Natural killer cell (primary cell): ENCODE results near the gene BSN. TPM values are rescaled to one million over a fixed set of nuclear protein-coding genes. Genes with fewer than 3 reads are reported as not detected.

Source experiments
- ATAC-seq, 3 donors: fragments of 150-1000 bp in 2 of 3; fragments of 200-7000 bp in 1 of 3; cut with Tn5 transposase; 1 replicate in 1 of 3; 2 replicates in 2 of 3; pipeline ENCODE4 v1.10.0; 2021; ENCODE audit warnings: mild to moderate bottlenecking in 2 of 3, moderate library complexity in 2 of 3
- DNase-seq, 2 donors: peaks; one replicate each; pipeline versions ENCODE4 v3.0.0 to v3.0.0-alpha.2; 2013 to 2021; ENCODE audit warnings: mixed read lengths in 1 of 2
- H3K27ac ChIP-seq: one replicate; pipeline ENCODE4 v1.5.1; 2013; ENCODE audit warnings: mild to moderate bottlenecking, low read length
- H3K27me3 ChIP-seq: one replicate; pipeline ENCODE4 v1.6.1; 2013; ENCODE audit warnings: low read length; ENCODE audit not compliant: control insufficient read depth, insufficient read depth
- H3K36me3 ChIP-seq: one replicate; pipeline ENCODE4 v1.6.1; 2013; ENCODE audit warnings: low read length; ENCODE audit not compliant: control insufficient read depth, insufficient read depth
- H3K4me1 ChIP-seq: one replicate; pipeline ENCODE4 v1.6.1; 2013; ENCODE audit warnings: low read length; ENCODE audit not compliant: control insufficient read depth, insufficient read depth
- H3K4me3 ChIP-seq: one replicate; pipeline ENCODE4 v1.5.1; 2013; ENCODE audit warnings: low read length
- H3K9me3 ChIP-seq: one replicate; pipeline ENCODE4 v1.6.1; 2013; ENCODE audit warnings: low read length; ENCODE audit not compliant: control insufficient read depth, insufficient read depth
- H3K27ac Mint-ChIP-seq, 2 donors: one replicate each; pipeline ENCODE4 v1.8.0; 2022; ENCODE audit warnings: mild to moderate bottlenecking in 2 of 2, mixed read lengths in 2 of 2, moderate library complexity in 1 of 2
- H3K27me3 Mint-ChIP-seq, 2 donors: one replicate each; pipeline ENCODE4 v1.8.0; 2022; ENCODE audit warnings: low read depth in 2 of 2, mixed read lengths in 2 of 2
- H3K36me3 Mint-ChIP-seq: one replicate; pipeline ENCODE4 v1.8.0; 2022; ENCODE audit warnings: mixed read lengths
- H3K4me1 Mint-ChIP-seq, 2 donors: one replicate each; pipeline ENCODE4 v1.8.0; 2022; ENCODE audit warnings: mixed read lengths in 2 of 2
- H3K4me3 Mint-ChIP-seq: one replicate; pipeline ENCODE4 v1.8.0; 2022; ENCODE audit warnings: mild to moderate bottlenecking, moderate library complexity, mixed read lengths
- H3K9me3 Mint-ChIP-seq, 2 donors: one replicate each; pipeline ENCODE4 v1.8.0; 2022; ENCODE audit warnings: mixed read lengths in 2 of 2
- CTCF ChIP-seq: fragments of 200-600 bp; IDR thresholded peaks from one replicate; pipeline ENCODE4 v1.8.0; 2022; ENCODE audit warnings: antibody characterized with exemption
- WGBS: methylation state at CpG from one replicate; pipeline ENCODE4 v1.1.7; 2013; ENCODE audit warnings: missing lambda C conversion rate; ENCODE audit not compliant: insufficient coverage; 5-methylcytosine and 5-hydroxymethylcytosine counted together
- intact Hi-C: fragments of 100-400 bp; cut with micrococcal nuclease; formaldehyde crosslinking; loops from one replicate; pipeline ENCODE4 v1.14.2; 2022
- total RNA-seq, 4 donors: library from RNA; stranded (reverse); fragments of 120-200 nt in 1 of 4; gene quantifications; one replicate each; pipeline versions ENCODE4 v1.2.3 to v1.2.4, GENCODE V29; 2013 to 2022

Gene BSN
- total RNA-seq, 3 donors from 2014 or later (not counting 1 experiment from before 2014, with no cell fraction given) = 0.33 to 0.41 (median 0.35) TPM

GRCh38 chr3:49703956-49704355 is 149.7 kb downstream of the BSN start:
- DNase-seq (no peak), ATAC-seq (no peak)
- 97% methylated on average over 7 of the region's 7 CpGs for WGBS
- peaks cover 0 to 7% of the 10 kb centered on the region in 2 donors for H3K4me1 Mint-ChIP-seq
- intact Hi-C loops = loop anchor here (1.0 kb wide), 1 partner anchor 135 kb away; no protein-coding TSS in a partner anchor
- no peaks in the 10 kb centered on the region for H3K27me3 Mint-ChIP-seq
- H3K9me3 ChIP-seq = no peaks in the 10 kb centered on the region
- H3K9me3 Mint-ChIP-seq = no peaks in the 10 kb centered on the region
- peaks cover 37% of the 10 kb centered on the region for H3K36me3 ChIP-seq
- no peaks in the 10 kb centered on the region for H3K4me1 ChIP-seq
- no peaks in the 10 kb centered on the region for H3K27me3 ChIP-seq
- H3K27ac Mint-ChIP-seq = peak overlapping the region in 1 of 2 donors; percentile 58
- H3K4me3 ChIP-seq = no peak overlapping the region
- TF ChIP-seq CTCF = no peak
- no peaks in the 10 kb centered on the region for H3K36me3 Mint-ChIP-seq
- H3K27ac ChIP-seq = no peak overlapping the region
- no peak overlapping the region for H3K4me3 Mint-ChIP-seq

- no peak overlapping the region for H3K27ac Mint-ChIP-seq
- no peaks in the 10 kb centered on the region for H3K4me1 ChIP-seq
- no peak overlapping the region for H3K4me3 ChIP-seq
- no peaks in the 10 kb centered on the region for H3K9me3 Mint-ChIP-seq
- no peak overlapping the region for H3K27ac ChIP-seq
- no peaks in the 10 kb centered on the region for H3K9me3 ChIP-seq
- H3K4me3 Mint-ChIP-seq = no peak overlapping the region
- peaks cover 32% of the 10 kb centered on the region for H3K36me3 ChIP-seq
- H3K4me1 Mint-ChIP-seq = peaks cover 0 to 7% of the 10 kb centered on the region in 2 donors
- intact Hi-C loops = no loop called here
- H3K27me3 Mint-ChIP-seq = no peaks in the 10 kb centered on the region
- TF ChIP-seq CTCF = no peak
- no peak for ATAC-seq
- no peaks in the 10 kb centered on the region for H3K36me3 Mint-ChIP-seq
- WGBS = 97% methylated on average over 8 of the region's 8 CpGs
- no peaks in the 10 kb centered on the region for H3K27me3 ChIP-seq
- no peak for DNase-seq
These were observed 150.4 kb downstream of the BSN start for GRCh38 chr3:49704629-49705028.

- Histone ChIP-seq H3K27ac (no peak overlapping the region), H3K4me3 (no peak overlapping the region), H3K4me1 (no peaks in the 10 kb centered on the region), H3K9me3 (no peaks in the 10 kb centered on the region), H3K27me3 (no peaks in the 10 kb centered on the region), H3K36me3 (peaks cover 24% of the 10 kb centered on the region)
- WGBS = 98% methylated on average over 15 of the region's 17 CpGs
- H3K4me3 Mint-ChIP-seq = no peak overlapping the region
- H3K27ac Mint-ChIP-seq = no peak overlapping the region
- DNase-seq = no peak
- H3K4me1 Mint-ChIP-seq = peaks cover 0 to 7% of the 10 kb centered on the region in 2 donors
- H3K9me3 Mint-ChIP-seq = no peaks in the 10 kb centered on the region
- no peaks in the 10 kb centered on the region for H3K27me3 Mint-ChIP-seq
- intact Hi-C loops = no loop called here
- H3K36me3 Mint-ChIP-seq = no peaks in the 10 kb centered on the region
- ATAC-seq = no peak
- TF ChIP-seq CTCF = no peak
These were observed 151.2 kb downstream of the BSN start for GRCh38 chr3:49705390-49705960.
